GM12864 (cell line): ENCODE measurements around the gene SDR9C7.
A peak's percentile ranks its signal among the peaks of the same experiment; 100 is the strongest.
"Not testable (repeated sequence)": the region's sequence is repeated elsewhere in the genome, so short reads cannot be mapped to it uniquely, and the experiment has no call there.

Source experiments
- DNase-seq: peaks from one replicate; pipeline ENCODE4 v3.0.0-alpha.2; 2011; ENCODE audit warnings: low read depth
- H3K4me3 ChIP-seq: 2 replicates; pipeline ENCODE4 v1.5.1; 2011; ENCODE audit warnings: mild to moderate bottlenecking, low read depth, low read length, control low read depth
- CTCF ChIP-seq: IDR thresholded peaks from 2 replicates; pipeline ENCODE4 v1.5.1; 2011; ENCODE audit warnings: low read depth, mild to moderate bottlenecking, moderate library complexity, low read length, control low read depth, inconsistent platforms; ENCODE audit errors: missing control alignments

SDR9C7 gene

DNA sequence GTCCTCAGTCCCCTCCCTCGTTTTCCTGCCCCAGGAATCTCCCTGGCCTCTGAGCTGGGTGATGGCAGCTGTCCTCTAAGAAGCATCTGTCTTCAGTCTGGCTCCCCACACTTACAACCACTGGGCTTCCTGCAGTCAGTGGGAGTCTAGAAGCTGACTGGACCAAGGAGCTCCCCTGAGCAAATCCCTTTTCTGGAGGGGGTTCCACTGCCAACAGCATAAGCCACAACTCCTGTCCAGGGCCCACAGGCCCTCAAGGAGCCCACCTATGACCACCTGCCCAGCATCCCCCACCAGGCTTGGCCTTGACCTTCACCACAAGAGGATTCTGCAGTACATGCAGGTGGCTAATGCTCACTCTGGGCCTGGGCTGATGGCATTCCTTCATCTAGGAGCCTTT lies 19.1 kb upstream of the SDR9C7 start:
- no peak for TF ChIP-seq CTCF
- no peak overlapping the region for H3K4me3 ChIP-seq
- no peak for DNase-seq

GRCh38 chr12:56951582-56952339 lies 17.6 kb upstream of the SDR9C7 start:
- TF ChIP-seq CTCF, result no peak
- DNase-seq, result no peak
- H3K4me3 ChIP-seq, result no peak overlapping the region

DNA sequence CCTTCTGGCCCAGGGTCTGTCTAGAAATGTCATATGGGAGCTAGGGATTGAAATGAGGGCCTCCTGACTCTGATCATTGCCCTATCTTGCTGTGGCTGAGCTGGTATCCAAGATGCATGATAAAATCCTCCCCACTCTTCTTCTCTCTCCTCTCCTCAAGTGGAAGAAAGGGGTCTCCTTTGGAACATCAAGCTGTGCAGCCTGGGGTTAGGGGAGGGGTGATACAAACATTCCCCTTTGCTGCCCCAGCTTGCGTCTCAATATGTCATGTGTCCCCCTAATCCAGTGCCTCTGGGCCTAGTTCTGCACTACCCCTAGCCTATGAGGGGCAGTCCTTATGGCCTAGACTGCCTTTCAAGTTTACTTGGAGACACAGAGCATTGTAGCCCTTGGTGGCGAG lies 14.7 kb upstream of the SDR9C7 start:
- TF ChIP-seq CTCF, result no peak
- H3K4me3 ChIP-seq, result no peak overlapping the region
- DNase-seq, result no peak

DNA sequence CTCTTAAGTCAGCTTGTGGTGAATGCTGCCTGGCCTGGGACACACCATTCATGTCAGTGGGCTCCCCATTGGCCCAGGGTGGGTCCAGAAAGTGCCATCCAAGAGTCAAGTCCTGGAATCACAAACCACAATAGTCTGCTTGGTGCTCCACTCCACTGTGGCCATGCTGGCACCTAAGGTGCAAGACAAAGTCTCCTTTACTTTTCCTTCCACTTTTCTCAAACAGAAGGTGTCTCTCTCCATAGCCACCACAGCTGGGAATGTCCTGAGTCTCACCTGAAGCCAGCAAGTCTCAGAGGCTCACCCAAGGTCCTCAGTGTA lies 14.2 kb upstream of the SDR9C7 start:
- TF ChIP-seq CTCF, result no peak
- no peak overlapping the region for H3K4me3 ChIP-seq
- DNase-seq, result no peak

DNA sequence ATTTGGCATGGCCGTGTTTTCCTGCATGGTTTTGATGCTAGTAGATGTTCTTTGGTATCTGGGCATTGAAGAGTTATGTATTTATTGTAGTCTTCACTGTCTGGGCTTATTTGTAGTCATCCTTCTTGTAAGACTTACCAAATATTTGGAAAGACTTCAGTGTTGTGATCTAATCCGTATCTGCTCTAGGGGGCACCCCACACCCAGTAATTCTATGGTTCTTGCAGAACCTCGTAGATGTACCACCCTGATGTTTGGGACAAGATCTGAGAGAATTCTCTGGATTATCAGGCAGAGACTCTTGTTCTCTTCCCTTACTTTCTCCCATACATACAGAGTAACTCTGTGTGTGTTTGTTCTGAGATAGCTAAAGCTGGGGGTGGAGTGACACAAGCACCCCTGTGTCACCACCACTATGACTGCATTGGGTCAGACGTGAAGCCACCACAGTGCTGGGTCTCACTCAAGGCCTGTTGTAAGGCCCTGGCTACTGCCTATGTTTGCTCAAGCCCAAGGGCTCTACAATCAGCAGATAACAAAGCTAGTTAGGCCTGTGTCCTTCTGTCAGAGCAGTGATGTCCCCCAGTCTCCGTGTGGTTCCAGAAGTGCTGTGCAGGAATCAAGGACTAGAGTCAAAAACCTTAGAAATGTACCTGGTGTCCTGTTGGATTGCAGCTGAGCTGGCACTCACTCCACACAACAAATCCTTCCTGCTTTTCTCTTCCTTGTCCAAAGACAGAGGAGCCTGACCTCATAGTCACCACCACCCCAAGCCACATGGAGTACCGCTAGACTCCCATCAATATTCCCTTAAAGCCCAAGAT lies 13.6 kb upstream of the SDR9C7 start:
- peak; percentile 23 for TF ChIP-seq CTCF
- no peak for DNase-seq
- no peak overlapping the region for H3K4me3 ChIP-seq

DNA sequence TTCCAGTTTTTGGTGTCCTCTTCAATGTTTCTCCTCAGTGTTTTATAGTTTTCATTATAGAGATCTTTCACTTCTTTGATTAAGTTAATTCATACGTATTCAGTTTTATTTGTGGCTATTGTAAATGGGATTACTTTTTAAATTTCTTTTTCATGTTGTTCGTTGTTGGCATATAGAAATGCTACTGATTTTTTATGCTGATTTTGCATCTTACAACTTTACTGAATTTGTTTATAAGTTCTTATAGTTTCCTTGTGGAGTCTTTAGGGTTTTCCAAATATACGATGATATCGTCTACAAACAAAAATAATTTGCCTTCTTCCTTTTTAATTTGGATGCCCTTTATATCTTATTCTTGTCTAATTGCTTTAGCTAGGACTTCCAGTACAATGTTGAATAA lies 9.7 kb upstream of the SDR9C7 start:
- no peak for TF ChIP-seq CTCF
- no peak overlapping the region for H3K4me3 ChIP-seq
- no peak for DNase-seq

GRCh38 chr12:56943374-56943773 lies 9.2 kb upstream of the SDR9C7 start:
- H3K4me3 ChIP-seq, DNase-seq: not testable (repeated sequence)
